ENCODE data around the gene SHC2.

The SHC2 gene

DNA sequence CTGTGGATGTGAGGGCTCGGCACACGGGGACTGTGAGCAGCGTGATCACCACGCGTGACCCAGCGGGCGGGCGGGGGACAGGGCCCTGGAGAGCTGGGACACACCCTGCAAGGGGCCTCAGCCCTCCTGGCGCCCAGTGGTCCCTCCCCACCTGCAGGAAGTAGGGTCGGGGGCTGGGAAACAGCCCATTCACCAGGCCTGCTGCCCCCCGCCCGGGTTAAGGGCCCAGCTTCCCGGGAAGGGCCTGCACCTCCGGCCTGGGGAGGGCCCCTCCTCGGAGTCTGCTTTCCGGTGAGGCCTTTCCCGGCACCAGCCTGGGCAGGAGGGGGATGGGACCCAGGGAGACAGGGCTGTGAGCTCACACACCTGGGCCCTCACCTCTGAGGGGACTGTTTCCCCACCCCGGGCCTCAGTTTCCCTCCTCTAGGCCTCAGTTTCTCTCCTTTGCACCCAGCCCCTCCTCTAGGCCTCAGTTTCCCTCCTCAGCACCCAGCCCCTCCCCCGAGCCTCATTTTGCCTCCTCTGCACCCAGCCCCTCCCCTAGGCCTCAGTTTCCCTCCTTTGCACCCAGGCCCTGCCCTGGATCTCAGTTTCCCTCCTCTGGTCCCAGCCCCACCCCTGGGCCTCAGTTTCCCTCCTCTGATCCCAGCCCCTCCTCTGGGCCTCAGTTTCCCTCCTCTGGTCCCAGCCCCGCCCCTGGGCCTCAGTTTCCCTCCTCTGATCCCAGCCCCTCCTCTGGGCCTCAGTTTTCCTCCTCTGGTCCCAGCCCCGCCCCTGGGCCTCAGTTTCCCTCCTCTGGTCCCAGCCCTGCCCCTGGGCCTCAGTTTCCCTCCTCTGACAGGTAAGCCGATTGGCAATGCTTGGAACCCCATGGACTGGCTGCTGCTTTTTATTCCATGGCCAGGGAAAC is 33.6 kb upstream of the SHC2 start (continued):
- TF ChIP-seq OSR1 (CRISPR knock-in tag; IDR thresholded peaks at IDR 0.05) = no peak
- TF ChIP-seq ZFP30 (CRISPR knock-in tag; IDR thresholded peaks at IDR 0.05) = no peak
- no peak for TF ChIP-seq BACH2 (CRISPR knock-in tag; IDR thresholded peaks at IDR 0.05; ENCODE audit: borderline replicate concordance)
- TF ChIP-seq CSDC2 (CRISPR knock-in tag; IDR thresholded peaks at IDR 0.05) = no peak
- no peak for TF ChIP-seq ISL1 (CRISPR knock-in tag; IDR thresholded peaks at IDR 0.05)
- no peak for TF ChIP-seq ZFP3 (CRISPR knock-in tag; IDR thresholded peaks at IDR 0.05)
- no peak for TF ChIP-seq TCF4 (CRISPR knock-in tag; IDR thresholded peaks at IDR 0.05; ENCODE audit: borderline replicate concordance)
- TF ChIP-seq ESRRG (CRISPR knock-in tag; IDR thresholded peaks at IDR 0.05) = no peak

DNA sequence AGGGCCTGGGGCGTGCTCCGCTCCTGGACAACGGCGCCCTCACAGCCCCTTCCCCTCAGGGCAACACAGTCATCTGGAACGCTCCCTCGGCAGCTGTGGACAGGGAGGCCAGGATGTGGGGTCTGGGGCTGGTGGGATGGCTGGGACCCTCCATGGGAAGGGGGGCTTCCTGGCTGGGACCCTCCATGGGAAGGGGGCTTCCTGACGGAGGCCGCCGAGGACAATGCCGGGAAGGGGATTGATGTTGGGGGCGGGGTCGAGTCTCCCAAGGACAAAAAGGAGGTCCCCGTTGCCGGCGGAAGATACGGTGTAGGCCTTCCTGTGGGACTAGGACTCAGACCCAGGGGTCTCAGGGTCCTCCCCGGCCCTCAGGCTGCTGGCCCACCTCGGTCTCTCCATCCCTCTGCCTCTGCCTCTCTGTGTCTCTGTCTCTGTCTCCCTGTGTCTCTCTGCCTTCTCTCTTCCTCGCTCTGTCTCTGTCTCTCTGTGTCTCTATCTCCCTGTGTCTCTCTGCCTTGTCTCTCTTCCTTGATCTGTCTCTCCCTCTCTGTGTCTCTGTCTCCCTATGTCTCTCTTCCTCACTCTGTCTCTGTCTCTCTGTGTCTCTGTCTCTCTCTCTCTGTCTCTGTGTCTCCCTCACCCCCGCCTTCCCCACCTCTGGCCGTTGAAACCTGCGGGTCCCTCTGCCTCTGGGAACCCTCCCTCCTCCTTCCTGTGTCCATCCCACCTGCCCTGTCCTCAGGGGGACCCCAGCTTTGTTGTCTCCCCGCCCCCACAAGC is 32.7 kb upstream of the SHC2 start:
- no peak for ATAC-seq

DNA sequence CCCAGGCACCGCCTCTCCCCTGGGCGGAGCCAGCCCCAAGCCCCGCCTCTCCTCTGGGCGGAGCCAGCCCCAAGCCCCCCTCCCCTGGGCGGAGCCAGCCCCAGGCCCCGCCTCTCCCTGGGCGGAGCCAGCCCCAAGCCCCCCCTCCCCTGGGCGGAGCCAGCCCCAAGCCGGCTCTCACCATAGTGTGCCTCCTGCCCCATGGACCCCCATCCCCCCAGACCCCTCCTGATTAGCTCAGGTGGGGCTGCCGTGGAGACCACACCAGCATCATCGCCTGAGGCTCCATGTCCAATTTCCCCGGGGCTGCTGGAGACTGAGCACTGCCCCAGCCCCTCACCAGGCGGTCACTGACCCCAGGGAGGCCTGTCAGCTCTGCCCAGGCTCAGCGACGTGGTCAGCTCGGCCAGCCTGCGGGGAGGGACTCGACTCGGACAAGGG is 31.3 kb upstream of the SHC2 start:
- TF ChIP-seq ARNTL (CRISPR knock-in tag; IDR thresholded peaks at IDR 0.05; ENCODE audit: borderline replicate concordance, low read depth) (no peak), ISL1 (CRISPR knock-in tag; IDR thresholded peaks at IDR 0.05) (no peak), RARB (CRISPR knock-in tag; IDR thresholded peaks at IDR 0.05) (no peak), CSDC2 (CRISPR knock-in tag; IDR thresholded peaks at IDR 0.05) (no peak), ZFP30 (CRISPR knock-in tag; IDR thresholded peaks at IDR 0.05) (no peak), ZFP3 (CRISPR knock-in tag; IDR thresholded peaks at IDR 0.05) (no peak), BACH2 (CRISPR knock-in tag; IDR thresholded peaks at IDR 0.05; ENCODE audit: borderline replicate concordance) (no peak), OSR1 (CRISPR knock-in tag; IDR thresholded peaks at IDR 0.05) (no peak)
- TF ChIP-seq, protein P1, sequence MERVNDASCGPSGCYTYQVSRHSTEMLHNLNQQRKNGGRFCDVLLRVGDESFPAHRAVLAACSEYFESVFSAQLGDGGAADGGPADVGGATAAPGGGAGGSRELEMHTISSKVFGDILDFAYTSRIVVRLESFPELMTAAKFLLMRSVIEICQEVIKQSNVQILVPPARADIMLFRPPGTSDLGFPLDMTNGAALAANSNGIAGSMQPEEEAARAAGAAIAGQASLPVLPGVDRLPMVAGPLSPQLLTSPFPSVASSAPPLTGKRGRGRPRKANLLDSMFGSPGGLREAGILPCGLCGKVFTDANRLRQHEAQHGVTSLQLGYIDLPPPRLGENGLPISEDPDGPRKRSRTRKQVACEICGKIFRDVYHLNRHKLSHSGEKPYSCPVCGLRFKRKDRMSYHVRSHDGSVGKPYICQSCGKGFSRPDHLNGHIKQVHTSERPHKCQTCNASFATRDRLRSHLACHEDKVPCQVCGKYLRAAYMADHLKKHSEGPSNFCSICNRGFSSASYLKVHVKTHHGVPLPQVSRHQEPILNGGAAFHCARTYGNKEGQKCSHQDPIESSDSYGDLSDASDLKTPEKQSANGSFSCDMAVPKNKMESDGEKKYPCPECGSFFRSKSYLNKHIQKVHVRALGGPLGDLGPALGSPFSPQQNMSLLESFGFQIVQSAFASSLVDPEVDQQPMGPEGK (CRISPR knock-in tag; IDR thresholded peaks at IDR 0.05; ENCODE audit: borderline replicate concordance) = no peak
- ATAC-seq = no peak

More for the DNA sequence above, 32.7 kb upstream of the SHC2 start:
- TF ChIP-seq ZNF70 (CRISPR knock-in tag; IDR thresholded peaks at IDR 0.05) (no peak), ZNF565 (CRISPR knock-in tag; conservative IDR thresholded peaks at IDR 0.05; ENCODE audit: low read depth) (no peak), ISL1 (CRISPR knock-in tag; IDR thresholded peaks at IDR 0.05) (no peak), TCF4 (CRISPR knock-in tag; IDR thresholded peaks at IDR 0.05; ENCODE audit: borderline replicate concordance) (no peak), CSDC2 (CRISPR knock-in tag; IDR thresholded peaks at IDR 0.05) (no peak), PPARA (CRISPR knock-in tag; IDR thresholded peaks at IDR 0.05; ENCODE audit: borderline replicate concordance) (no peak), ZC3H10 (CRISPR knock-in tag; IDR thresholded peaks at IDR 0.05) (no peak)
- TF ChIP-seq, protein P2, sequence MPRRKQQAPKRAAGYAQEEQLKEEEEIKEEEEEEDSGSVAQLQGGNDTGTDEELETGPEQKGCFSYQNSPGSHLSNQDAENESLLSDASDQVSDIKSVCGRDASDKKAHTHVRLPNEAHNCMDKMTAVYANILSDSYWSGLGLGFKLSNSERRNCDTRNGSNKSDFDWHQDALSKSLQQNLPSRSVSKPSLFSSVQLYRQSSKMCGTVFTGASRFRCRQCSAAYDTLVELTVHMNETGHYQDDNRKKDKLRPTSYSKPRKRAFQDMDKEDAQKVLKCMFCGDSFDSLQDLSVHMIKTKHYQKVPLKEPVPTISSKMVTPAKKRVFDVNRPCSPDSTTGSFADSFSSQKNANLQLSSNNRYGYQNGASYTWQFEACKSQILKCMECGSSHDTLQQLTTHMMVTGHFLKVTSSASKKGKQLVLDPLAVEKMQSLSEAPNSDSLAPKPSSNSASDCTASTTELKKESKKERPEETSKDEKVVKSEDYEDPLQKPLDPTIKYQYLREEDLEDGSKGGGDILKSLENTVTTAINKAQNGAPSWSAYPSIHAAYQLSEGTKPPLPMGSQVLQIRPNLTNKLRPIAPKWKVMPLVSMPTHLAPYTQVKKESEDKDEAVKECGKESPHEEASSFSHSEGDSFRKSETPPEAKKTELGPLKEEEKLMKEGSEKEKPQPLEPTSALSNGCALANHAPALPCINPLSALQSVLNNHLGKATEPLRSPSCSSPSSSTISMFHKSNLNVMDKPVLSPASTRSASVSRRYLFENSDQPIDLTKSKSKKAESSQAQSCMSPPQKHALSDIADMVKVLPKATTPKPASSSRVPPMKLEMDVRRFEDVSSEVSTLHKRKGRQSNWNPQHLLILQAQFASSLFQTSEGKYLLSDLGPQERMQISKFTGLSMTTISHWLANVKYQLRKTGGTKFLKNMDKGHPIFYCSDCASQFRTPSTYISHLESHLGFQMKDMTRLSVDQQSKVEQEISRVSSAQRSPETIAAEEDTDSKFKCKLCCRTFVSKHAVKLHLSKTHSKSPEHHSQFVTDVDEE (CRISPR knock-in tag; IDR thresholded peaks at IDR 0.05) = no peak
- TF ChIP-seq, protein P3, sequence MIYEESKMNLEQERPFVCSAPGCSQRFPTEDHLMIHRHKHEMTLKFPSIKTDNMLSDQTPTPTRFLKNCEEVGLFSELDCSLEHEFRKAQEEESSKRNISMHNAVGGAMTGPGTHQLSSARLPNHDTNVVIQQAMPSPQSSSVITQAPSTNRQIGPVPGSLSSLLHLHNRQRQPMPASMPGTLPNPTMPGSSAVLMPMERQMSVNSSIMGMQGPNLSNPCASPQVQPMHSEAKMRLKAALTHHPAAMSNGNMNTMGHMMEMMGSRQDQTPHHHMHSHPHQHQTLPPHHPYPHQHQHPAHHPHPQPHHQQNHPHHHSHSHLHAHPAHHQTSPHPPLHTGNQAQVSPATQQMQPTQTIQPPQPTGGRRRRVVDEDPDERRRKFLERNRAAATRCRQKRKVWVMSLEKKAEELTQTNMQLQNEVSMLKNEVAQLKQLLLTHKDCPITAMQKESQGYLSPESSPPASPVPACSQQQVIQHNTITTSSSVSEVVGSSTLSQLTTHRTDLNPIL (CRISPR knock-in tag; IDR thresholded peaks at IDR 0.05; ENCODE audit: low read depth) = no peak
- TF ChIP-seq, protein P1 (CRISPR knock-in tag; IDR thresholded peaks at IDR 0.05; ENCODE audit: borderline replicate concordance) = no peak

Measured in SK-N-SH treated with all-trans-retinoic acid at 6 μM for 48 hours (cell line).